ENCODE measurements around the gene ZNF227.
"Not testable (repeated sequence)": the region's sequence is repeated elsewhere in the genome, so short reads cannot be mapped to it uniquely, and the experiment has no call there.

DNA sequence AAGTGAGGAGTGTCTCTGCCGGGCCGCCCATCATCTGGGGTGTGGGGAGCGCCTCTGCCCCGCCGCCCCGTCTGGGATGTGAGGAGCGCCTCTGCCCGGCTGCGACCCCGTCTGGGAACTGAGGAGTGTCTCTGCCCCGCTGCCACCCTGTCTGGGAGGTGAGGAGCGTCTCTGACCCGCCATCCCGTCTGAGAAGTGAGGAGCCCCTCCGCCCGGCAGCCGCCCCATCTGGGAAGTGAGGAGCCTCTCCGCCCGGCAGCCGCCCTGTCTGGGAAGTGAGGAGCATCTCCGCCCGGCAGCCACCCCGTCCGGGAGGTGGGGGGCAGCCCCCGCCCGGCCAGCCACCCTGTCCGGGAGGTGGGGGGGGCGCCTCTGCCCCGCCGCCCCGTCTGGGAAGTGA lies 8.5 kb upstream of the ZNF227 start:
- TF ChIP-seq, protein P1, sequence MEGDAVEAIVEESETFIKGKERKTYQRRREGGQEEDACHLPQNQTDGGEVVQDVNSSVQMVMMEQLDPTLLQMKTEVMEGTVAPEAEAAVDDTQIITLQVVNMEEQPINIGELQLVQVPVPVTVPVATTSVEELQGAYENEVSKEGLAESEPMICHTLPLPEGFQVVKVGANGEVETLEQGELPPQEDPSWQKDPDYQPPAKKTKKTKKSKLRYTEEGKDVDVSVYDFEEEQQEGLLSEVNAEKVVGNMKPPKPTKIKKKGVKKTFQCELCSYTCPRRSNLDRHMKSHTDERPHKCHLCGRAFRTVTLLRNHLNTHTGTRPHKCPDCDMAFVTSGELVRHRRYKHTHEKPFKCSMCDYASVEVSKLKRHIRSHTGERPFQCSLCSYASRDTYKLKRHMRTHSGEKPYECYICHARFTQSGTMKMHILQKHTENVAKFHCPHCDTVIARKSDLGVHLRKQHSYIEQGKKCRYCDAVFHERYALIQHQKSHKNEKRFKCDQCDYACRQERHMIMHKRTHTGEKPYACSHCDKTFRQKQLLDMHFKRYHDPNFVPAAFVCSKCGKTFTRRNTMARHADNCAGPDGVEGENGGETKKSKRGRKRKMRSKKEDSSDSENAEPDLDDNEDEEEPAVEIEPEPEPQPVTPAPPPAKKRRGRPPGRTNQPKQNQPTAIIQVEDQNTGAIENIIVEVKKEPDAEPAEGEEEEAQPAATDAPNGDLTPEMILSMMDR (IDR thresholded peaks at IDR 0.05; ENCODE audit: low read length): not testable (repeated sequence)
- not testable (repeated sequence) for TF ChIP-seq EZH2 (IDR thresholded peaks at IDR 0.05; ENCODE audit: borderline replicate concordance, low read length)
